GM21390 (cell line): ENCODE data around the gene ALOX5AP.
"Not testable (repeated sequence)": the region's sequence is repeated elsewhere in the genome, so short reads cannot be mapped to it uniquely, and the experiment has no call there.

Experiments
- ATAC-seq: cut with Tn5 transposase; IDR thresholded peaks from one replicate; pipeline ENCODE4 v1.9.1; 2021; ENCODE audit not compliant: unreplicated experiment

ALOX5AP gene

GRCh38 chr13:30737511-30738337 lies 2.4 kb downstream of the ALOX5AP start:
- no peak for ATAC-seq

GRCh38 chr13:30738526-30739236 lies 3.3 kb downstream of the ALOX5AP start:
- no peak for ATAC-seq

- no peak for ATAC-seq
Measured at GRCh38 chr13:30739237-30739528, 3.8 kb downstream of the ALOX5AP start.

DNA sequence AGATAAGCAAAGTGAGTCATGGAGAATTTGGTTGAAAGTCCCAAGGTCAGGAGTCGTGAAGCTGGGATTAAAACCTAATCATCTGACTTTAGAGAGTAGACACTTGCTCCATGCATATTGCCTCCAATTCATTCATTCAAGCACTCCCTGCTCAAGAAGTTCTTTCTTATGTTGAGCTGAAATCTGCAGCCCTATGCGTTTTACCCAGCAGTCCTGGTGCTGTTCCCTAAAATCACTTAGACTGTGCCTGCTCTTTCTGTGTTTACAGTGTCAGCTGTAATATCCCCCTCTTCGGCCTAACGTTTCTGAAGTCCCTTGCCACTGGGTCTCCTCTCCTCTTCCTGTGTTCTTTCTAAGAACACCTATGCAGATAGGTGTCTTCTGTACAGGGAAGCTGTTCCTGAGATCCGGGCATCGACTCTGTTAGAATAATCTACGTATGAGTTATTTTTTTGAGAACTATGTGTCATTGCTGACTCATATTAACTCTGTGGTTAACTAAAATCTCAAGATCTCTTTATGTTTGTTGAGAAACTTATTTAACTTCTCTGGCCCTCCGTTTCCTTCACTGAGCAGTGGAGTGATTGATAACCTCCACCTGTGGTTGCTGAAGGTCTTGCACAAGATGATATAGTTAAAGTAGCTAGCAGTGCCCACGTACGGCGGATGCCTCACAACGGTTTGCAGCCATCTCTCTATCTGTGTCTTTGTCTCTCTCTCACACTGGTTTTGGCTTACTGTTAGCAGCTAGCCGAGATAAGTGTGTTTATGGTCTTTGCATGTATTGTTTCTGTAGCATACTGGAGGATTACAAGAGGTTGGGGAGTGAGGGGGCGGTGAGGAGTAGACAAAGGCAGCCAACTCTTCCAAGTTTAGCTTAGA lies 4.7 kb downstream of the ALOX5AP start:
- peak; percentile 37 for ATAC-seq

- no peak for ATAC-seq
Measured at GRCh38 chr13:30742901-30743300, 7.6 kb downstream of the ALOX5AP start.

DNA sequence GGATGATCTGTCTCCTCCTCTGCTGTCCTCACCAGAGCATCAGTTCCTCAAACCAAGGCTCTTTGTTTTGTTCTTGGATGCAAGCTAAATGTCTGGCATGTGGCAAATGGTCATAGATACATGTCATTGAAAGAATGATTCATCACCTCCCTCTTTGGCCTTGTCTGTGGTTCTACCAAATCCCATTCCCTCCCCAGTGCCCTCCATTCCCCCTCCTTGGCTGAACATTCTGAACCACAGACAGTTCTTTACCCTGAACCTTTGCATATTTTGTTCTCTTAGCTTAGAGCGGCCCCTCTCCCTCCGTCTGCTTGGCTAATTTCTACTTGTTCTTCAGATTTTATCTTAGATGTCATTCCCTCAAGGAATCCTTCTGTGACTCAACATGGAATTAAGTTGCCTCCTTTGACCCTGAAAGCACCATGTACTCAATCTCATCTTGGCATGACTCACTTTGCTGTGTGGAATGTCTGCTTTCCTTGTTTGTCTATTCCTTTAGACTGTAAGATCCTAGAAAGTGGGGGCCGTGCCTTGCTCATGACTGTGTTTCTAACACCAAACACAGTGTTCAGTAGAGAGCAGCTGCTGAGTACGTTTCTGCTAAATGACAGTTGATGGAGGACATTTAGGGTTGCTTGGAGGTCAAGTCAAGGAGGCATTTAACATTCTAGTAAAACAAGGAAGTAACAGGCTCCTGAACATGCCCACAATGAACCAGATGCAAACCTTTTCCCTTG lies 8.1 kb downstream of the ALOX5AP start:
- no peak for ATAC-seq

DNA sequence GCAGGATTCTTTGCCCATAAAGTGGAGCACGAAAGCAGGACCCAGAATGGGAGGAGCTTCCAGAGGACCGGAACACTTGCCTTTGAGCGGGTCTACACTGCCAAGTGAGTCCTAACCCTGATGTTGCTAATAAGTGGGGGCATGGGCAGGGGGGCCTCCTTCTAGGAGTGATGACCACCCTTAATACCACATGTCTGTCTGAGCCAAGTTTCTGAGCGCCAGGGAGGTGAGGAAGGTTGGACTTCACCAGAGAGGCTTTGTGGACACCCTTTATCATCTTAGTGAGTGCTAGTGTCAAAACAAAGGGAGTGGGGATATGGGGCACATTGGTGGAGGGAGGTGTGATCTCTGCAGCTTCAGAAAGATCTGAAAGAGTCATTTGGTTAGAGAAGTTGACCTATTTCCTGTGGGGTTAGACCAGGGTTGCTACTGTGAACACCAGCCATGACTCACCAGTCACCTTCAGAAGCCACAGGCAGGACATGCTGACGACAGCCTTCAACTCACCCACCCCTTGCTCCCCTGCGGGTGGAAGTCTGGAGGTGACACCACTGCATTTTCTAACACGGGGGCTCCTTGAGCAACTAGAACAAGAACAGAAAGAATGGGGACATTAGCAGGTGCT lies 8.8 kb downstream of the ALOX5AP start:
- ATAC-seq: peak; percentile 92

DNA sequence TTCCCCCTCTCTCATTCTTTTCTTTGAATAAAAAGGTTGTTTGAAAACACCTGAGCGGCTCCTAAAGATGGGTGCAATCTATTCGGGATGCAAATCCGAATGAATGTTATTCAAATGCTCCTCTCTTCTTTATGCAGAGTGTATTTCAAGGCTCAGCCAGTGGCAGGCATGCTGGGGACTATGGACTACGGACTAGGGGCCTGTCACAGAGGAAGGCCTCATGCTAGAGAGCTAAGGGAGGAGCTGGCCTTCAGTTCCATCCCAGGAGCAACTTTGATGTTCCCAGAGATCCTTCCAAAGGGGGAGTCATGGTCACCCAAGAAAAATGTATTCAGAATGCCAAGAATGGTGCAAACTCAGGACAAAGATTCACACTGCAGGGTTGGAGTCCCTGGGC lies 9.3 kb downstream of the ALOX5AP start:
- ATAC-seq: no peak

DNA sequence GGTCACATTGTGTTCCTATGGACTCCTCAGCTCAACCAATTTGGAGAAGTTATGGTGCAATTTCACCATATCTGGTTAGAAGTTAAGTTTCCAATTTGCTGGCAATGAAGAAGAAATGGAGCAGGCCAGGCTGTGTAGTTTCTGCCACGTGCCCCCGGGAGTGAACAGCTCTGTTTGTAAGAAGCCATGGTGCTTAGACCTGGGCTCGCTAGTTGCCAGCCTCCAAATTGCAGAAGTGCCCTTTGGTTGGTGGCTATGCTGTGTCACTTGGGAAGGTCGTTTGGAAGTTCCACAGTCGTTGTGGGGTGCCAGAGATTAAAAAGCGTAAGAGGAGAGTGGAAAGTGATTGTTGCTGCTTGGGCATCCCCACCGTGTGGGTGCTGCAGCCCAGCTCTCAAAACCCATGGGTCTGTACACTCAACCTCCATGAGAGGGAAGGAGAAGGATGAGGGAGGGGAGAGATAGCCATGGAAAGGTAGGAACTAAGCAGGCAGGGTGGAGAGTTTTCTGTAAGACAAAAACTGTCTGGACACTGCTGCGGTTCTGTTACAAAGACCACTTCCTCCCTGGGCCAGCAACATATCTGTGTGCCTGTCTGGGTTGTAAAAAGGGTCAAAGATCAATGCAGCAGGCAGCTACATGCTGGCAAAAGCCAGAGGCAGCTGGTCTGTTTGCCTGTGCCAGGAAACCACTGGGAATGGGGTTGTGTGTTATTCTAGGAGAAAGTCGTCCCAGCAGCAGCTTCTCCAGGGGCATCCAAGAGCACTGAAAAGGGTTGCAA lies 10.8 kb downstream of the ALOX5AP start:
- no peak for ATAC-seq

GRCh38 chr13:30746791-30747190 lies 11.4 kb downstream of the ALOX5AP start:
- no peak for ATAC-seq

DNA sequence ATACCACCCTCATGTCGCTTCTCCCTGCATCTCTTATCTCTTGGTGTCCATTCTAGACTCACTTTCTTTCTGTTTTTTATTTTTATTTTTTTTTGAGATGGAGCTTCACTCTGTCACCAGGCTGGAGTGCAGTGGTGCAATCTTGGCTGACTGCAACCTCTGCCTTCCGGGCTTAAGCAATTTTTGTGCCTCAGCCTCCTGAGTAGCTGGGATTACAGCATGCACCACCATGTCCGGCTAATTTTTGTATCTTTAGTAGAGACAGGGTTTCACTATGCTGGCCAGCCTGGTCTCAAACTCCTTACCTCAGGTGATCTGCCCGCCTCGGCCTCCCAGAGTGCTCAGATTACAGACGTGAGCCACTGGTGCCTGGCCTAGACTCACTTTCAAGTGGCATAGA lies 12.5 kb downstream of the ALOX5AP start:
- ATAC-seq: not testable (repeated sequence)

DNA sequence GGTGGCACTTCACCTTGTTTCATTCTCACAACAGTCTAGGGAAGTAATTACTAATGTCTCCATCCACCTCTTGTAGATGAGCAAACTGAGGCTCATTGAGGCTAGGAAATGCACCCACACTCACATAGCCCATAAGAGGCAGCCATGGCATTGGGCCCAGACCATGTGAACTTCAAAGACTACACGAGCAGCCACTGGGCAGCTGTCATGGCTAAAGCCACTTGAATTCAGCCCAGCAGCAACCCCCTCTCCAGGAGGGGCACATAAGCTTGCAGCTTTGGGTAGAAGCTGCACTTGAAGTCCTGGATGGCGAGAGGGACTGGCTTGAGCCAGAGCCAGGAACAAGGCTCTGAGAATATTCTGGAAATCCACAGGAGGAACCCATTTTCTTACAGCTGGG lies 13.4 kb downstream of the ALOX5AP start:
- no peak for ATAC-seq

DNA sequence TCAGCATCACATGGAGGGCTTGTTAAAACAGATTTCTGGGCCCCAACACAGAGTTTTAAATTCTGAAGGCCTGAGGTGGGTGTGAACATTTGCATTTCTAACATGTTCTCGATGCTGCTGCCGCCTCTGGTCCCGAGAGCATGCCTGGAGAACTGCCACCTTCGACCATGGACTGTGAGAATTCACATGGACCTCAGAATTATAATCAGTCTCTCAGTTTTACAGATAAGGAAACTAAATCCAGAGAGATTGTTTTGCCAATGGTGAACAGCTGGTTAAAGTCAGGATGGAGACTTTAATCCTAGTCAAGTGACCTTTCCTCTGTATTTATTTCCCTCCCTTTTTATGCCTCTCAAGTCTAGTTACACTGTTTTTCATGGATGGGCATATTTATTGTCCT lies 14.7 kb downstream of the ALOX5AP start:
- ATAC-seq: no peak

DNA sequence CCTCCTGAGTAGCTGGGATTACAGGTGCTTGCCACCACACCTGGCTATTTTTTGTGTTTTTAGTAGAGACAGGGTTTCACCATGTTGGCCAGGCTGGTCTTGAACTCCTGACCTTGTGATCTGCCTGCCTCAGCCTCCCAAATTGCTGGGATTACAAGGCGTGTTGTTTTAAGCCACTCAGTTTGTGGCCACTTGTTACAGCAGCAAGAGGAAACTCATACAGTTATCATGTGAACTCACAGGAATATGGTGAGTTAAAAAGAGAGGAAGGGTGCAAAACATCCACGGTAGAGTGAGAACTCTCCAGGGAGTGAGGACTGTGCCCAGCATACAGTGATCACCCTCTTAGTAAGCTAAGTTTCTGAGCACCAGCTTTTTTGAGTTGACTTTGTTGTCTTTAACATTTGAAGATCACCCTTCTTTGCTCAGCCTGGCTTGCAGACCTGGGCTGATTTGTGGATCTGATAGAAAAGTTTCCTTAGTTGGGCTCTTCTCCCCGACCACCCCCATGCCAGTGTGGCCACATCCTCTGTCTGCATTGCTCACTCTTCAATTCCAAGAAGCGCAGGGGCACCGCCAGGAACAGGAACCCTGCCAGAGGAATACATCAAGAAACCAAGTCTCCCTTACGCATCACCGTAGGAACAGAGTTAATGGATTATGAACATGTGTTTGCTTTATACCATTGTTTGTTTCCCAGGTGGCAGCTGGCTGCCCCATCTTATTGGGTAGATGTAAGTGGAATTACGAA lies 16.0 kb downstream of the ALOX5AP start:
- ATAC-seq: no peak

DNA sequence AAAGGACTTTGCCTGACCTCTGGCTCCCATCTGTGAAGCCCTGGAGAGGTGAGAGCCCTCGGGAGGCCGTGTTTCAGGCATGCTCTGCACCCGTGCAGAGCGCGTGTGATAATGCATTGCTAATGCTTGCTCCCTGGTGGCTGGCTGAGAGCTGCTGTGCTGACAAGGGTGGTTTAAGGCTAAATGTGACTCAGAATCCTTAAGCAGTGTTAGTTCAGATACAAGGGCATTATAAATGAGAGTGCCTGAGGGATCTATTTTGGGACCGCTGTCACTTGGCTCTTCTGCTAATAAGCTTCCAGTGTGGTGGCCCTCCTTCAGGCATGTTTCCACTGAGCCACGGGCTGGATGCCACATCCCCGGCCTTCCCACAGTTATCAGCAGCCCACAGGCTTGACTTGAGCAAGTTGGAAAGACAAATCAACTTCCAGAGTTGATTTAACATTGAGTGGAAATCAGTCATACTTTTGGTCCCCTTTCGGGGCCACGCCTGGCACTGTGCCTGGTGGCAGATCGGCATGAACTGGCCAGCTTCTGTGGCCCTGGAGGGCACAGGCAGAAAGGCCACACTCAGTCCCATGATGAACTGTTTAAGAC lies 17.0 kb downstream of the ALOX5AP start:
- ATAC-seq: no peak

GRCh38 chr13:30753030-30753616 lies 17.8 kb downstream of the ALOX5AP start:
- ATAC-seq: no peak

- no peak for ATAC-seq
Measured at GRCh38 chr13:30755678-30756077, 20.3 kb downstream of the ALOX5AP start.

GRCh38 chr13:30757026-30757742 lies 21.8 kb downstream of the ALOX5AP start:
- ATAC-seq: no peak
